ENCODE data around the gene CCDC149.

GRCh38 chr4:24872720-24873119 is 40.1 kb downstream of the CCDC149 start:
- TF ChIP-seq CTCF (IDR thresholded peaks at IDR 0.05 in 4 of 5, conservative IDR thresholded peaks at IDR 0.05 in 1 of 5), result no peak
- TF ChIP-seq POLR2A (IDR thresholded peaks at IDR 0.05), result no peak
